Prostate gland (tissue), 2 donors: Measurements from ENCODE around the gene RAX2. TPM values are rescaled to one million over a fixed set of nuclear protein-coding genes. Genes with fewer than 3 reads are reported as not detected.

Source experiments
- DNase-seq: peaks from one replicate; pipeline ENCODE4 v3.0.0-alpha.2; 2019; ENCODE audit warnings: low spot score
- H3K27ac ChIP-seq, 2 donors: fragments of 200-600 bp; sonication (generic); 2 replicates each; pipeline ENCODE4 v1.5.1; 2017 to 2019
- H3K27me3 ChIP-seq: fragments of 200-600 bp; sonication (generic); replicated peaks from 2 replicates; pipeline ENCODE4 v1.5.1; 2019; ENCODE audit not compliant: insufficient read depth
- H3K36me3 ChIP-seq, 2 donors: fragments of 200-600 bp; sonication (generic); 1 replicate in 1 of 2; 2 replicates in 1 of 2; pipeline versions ENCODE4 v1.5.1 to v1.8.1; 2017 to 2019
- H3K4me1 ChIP-seq: fragments of 200-600 bp; sonication (generic); replicated peaks from 2 replicates; pipeline ENCODE4 v1.5.1; 2019
- H3K4me3 ChIP-seq, 2 donors: fragments of 200-600 bp; sonication (generic); 2 replicates each; pipeline ENCODE4 v1.5.1; 2017 to 2019
- H3K9me3 ChIP-seq: fragments of 200-600 bp; sonication (generic); 2 replicates; pipeline ENCODE4 v1.5.1; 2017
- POLR2A ChIP-seq: fragments of 450-650 bp; IDR thresholded peaks from one replicate; pipeline ENCODE4 v1.6.1; 2016; ENCODE audit warnings: antibody characterized with exemption, mild to moderate bottlenecking
- POLR2AphosphoS5 ChIP-seq: sonication (generic); formaldehyde crosslinking; IDR thresholded peaks from one replicate; pipeline ENCODE4 v1.6.1; 2017; ENCODE audit warnings: antibody characterized with exemption
- WGBS: methylation state at CpG from one replicate; pipeline ENCODE4 v1.1.5; 2018; 5-methylcytosine and 5-hydroxymethylcytosine counted together
- intact Hi-C: fragments of 100-400 bp; cut with DNase I; formaldehyde crosslinking; loops from one replicate; pipeline ENCODE4 v1.14.2; 2022
- total RNA-seq, 2 donors: library from RNA; depleted of rRNA; stranded (reverse); fragments of >200 nt; gene quantifications; one replicate each; pipeline ENCODE4 v1.1.0, GENCODE V29; 2016
- TF ChIP-seq, protein P1 (sequence below), 4 experiments: fragments of 200-600 bp in 2 of 4; fragments of 450-650 bp in 2 of 4; sonication (generic) in 2 of 4; IDR thresholded peaks; 1 replicate in 3 of 4; 2 replicates in 1 of 4; pipeline ENCODE4 v1.5.1; 2016 to 2019; ENCODE audit warnings: antibody characterized with exemption in 4 of 4, mild to moderate bottlenecking in 2 of 4, moderate library complexity in 2 of 4

Gene RAX2
- total RNA-seq, 2 donors from 2014 or later: not detected

DNA sequence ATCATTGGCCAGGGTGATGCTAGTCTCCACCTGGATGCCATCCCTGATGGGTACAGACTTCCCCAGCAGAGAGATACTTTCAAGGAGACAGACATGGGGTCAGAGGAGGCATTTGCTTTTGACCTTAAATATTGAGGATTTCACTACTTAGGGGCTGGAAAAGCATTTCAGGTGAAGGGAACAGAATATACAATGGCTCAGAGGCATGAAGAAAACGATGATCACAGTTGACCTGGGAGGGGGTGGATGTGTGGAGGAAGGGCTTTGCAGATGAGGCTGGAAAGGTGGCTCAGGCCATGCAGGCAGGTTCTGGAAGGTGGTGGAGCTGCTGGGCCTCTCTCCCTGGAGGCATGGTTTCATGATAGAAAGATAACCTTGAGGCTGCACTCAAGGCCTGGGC, 10.3 kb upstream of the RAX2 start:
- DNase-seq: no peak
- Histone ChIP-seq H3K27ac (no peak overlapping the region), H3K27me3 (peaks cover 2% of the 10 kb centered on the region), H3K9me3 (no peaks in the 10 kb centered on the region), H3K4me1 (no peaks in the 10 kb centered on the region), H3K4me3 (no peak overlapping the region), H3K36me3 (no peaks in the 10 kb centered on the region)
- 96% methylated on average over 1 of the region's 1 CpG for WGBS
- intact Hi-C loops: no loop called here
- TF ChIP-seq, protein P1, sequence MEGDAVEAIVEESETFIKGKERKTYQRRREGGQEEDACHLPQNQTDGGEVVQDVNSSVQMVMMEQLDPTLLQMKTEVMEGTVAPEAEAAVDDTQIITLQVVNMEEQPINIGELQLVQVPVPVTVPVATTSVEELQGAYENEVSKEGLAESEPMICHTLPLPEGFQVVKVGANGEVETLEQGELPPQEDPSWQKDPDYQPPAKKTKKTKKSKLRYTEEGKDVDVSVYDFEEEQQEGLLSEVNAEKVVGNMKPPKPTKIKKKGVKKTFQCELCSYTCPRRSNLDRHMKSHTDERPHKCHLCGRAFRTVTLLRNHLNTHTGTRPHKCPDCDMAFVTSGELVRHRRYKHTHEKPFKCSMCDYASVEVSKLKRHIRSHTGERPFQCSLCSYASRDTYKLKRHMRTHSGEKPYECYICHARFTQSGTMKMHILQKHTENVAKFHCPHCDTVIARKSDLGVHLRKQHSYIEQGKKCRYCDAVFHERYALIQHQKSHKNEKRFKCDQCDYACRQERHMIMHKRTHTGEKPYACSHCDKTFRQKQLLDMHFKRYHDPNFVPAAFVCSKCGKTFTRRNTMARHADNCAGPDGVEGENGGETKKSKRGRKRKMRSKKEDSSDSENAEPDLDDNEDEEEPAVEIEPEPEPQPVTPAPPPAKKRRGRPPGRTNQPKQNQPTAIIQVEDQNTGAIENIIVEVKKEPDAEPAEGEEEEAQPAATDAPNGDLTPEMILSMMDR (IDR thresholded peaks at IDR 0.05): no peak

- Histone ChIP-seq H3K4me1 (no peaks in the 10 kb centered on the region), H3K36me3 (no peaks in the 10 kb centered on the region), H3K9me3 (no peaks in the 10 kb centered on the region), H3K4me3 (no peak overlapping the region), H3K27me3 (peaks cover 2% of the 10 kb centered on the region), H3K27ac (no peak overlapping the region)
- DNase-seq: no peak
- intact Hi-C loops: no loop called here
- WGBS: 100% methylated on average over 2 of the region's 2 CpGs
- TF ChIP-seq POLR2A (no peak), POLR2AphosphoS5 (no peak)
- TF ChIP-seq, protein P1 (IDR thresholded peaks at IDR 0.05): no peak
Measured at GRCh38 chr19:3781603-3782002, 9.6 kb upstream of the RAX2 start.

DNA sequence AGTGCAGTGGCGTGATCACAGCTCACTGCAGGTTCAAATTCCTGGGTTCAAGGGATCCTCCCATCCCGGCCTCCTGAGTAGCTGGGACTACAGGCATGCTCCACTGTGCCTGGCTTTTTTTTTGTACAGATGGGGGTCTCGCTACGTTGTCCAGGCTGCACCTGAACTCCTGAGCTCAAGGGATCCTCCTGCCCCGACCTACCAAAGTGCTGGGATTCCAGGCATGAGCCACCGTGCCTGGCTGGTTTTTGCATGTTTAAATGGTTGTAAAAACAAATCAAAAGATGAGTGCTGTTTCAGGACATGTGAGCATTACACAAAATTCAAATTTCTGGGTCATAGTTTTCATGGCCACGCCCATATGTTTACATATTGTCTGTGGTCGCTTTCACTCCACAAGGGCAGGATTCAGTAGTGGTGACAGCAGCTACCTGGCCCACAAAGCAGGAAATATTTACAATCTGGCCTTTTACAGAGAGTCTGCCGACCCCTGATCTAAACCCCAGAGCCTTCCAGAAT, 8.8 kb upstream of the RAX2 start:
- no peaks in the 10 kb centered on the region for H3K4me1 ChIP-seq
- peaks cover 2% of the 10 kb centered on the region for H3K27me3 ChIP-seq
- no peak overlapping the region for H3K27ac ChIP-seq
- H3K36me3 ChIP-seq: no peaks in the 10 kb centered on the region
- DNase-seq: no peak
- WGBS: 82% methylated on average over 9 of the region's 9 CpGs
- TF ChIP-seq, protein P1 (IDR thresholded peaks at IDR 0.05): no peak
- no peak for TF ChIP-seq POLR2A
- no peak for TF ChIP-seq POLR2AphosphoS5
- H3K9me3 ChIP-seq: no peaks in the 10 kb centered on the region
- no peak overlapping the region for H3K4me3 ChIP-seq
- intact Hi-C loops: no loop called here

- Histone ChIP-seq H3K27ac (no peak overlapping the region), H3K4me1 (no peaks in the 10 kb centered on the region), H3K9me3 (no peaks in the 10 kb centered on the region), H3K4me3 (no peak overlapping the region), H3K36me3 (no peaks in the 10 kb centered on the region), H3K27me3 (peaks cover 2% of the 10 kb centered on the region)
- no peak for DNase-seq
- intact Hi-C loops: no loop called here
- TF ChIP-seq POLR2AphosphoS5 (no peak), POLR2A (no peak)
- TF ChIP-seq, protein P1 (IDR thresholded peaks at IDR 0.05): no peak
- 76% methylated on average over 44 of the region's 44 CpGs for WGBS
Measured at GRCh38 chr19:3778899-3779723, 7.1 kb upstream of the RAX2 start.
